Neural progenitor cell (in vitro differentiated cells): ENCODE data around the gene KIAA1217.

Experiments
- EZH2 ChIP-seq: fragments of 200-600 bp; sonication (generic); IDR thresholded peaks from 2 replicates; pipeline ENCODE4 v1.6.1; 2017; ENCODE audit warnings: antibody characterized with exemption, mild to moderate bottlenecking, moderate library complexity
- TF ChIP-seq, protein P1 (sequence below): fragments of 200-600 bp; sonication (generic); IDR thresholded peaks from 2 replicates; pipeline ENCODE4 v1.5.1; 2017; ENCODE audit warnings: antibody characterized with exemption, mild to moderate bottlenecking

- TF ChIP-seq, protein P1, sequence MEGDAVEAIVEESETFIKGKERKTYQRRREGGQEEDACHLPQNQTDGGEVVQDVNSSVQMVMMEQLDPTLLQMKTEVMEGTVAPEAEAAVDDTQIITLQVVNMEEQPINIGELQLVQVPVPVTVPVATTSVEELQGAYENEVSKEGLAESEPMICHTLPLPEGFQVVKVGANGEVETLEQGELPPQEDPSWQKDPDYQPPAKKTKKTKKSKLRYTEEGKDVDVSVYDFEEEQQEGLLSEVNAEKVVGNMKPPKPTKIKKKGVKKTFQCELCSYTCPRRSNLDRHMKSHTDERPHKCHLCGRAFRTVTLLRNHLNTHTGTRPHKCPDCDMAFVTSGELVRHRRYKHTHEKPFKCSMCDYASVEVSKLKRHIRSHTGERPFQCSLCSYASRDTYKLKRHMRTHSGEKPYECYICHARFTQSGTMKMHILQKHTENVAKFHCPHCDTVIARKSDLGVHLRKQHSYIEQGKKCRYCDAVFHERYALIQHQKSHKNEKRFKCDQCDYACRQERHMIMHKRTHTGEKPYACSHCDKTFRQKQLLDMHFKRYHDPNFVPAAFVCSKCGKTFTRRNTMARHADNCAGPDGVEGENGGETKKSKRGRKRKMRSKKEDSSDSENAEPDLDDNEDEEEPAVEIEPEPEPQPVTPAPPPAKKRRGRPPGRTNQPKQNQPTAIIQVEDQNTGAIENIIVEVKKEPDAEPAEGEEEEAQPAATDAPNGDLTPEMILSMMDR: no peak
- no peak for TF ChIP-seq EZH2
These were observed 4.9 kb downstream of the KIAA1217 start for GRCh38 chr10:24213881-24214280.
